ENCODE results near the gene AMBRA1.

Gene AMBRA1

DNA sequence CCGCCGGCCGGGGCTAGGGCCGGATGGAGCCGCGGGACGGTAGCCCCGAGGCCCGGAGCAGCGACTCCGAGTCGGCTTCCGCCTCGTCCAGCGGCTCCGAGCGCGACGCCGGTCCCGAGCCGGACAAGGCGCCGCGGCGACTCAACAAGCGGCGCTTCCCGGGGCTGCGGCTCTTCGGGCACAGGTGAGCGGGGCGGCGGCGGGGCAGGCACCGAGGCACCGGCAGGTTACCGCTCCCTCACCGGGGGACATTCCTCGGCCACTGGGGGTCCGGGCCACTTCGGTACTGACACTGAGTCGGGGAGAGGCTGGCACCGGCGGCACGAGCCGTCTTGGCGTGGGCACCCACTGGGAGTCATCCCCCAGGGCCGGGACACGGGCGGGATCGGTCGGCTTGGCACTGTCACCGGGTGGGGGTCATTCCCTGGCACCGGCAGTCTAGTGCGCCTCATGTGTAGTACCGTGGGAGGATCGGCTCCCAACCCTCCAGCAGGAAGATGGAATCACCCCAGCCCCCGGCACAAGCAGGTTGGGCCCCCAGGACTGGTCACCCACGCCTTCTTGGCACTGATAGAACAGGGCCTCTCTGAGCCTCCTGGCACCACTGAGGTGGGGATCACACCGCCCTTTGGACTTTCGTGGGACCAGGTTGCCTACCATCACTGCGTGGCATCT lies 246.0 kb downstream of the AMBRA1 start:
- DNase-seq (ENCODE audit: low read depth) = no peak

DNA sequence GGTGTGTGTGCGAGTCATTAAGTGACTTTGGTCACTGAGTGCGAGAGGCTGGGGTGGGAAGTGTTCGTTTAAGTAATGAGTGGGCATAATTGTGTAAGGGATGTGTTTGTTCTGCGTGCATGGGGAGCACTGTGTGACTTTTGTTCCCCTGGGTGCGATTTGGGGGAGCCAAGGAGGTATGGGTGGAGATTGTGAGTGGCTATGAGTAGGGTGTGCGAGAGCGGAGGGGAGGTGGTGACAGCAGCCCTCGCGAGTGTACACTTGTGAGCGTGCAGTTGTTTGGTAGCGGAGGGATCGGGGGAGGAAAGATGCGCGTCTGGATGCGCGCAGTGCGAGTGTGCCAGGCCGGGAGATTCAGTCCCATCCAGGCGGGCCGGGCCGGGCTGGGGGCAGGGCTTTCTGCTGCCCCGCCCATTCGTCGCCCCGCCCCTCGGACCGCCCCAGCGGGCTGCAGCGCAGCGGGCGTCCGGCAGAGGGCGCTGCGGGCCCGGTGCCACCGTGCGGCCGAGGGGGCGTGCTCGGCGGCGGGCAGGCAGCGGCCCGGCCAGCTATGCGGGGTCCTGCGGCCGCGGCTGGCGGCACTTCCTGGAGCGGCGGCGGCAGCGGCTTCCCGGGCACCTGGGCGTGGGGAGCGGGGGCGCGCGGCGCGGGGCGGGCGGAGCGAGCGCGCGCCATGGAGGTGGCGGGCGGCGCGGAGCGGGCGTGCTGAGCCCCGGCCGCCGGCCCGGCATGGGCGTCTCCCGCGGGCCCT lies 246.8 kb downstream of the AMBRA1 start, which contains the start of gene DGKZ:
Gene DGKZ (plus strand): TSS at position 578 of the 751 bp plus-strand sequence. CDS start 197 bp downstream, outside the sequence.
- no peak for DNase-seq (ENCODE audit: low read depth)

Measured in GM04503 (cell line).